Neural cell (in vitro differentiated cells): ENCODE data around the gene CDCP2. TPM values are rescaled to one million over a fixed set of nuclear protein-coding genes. Genes with fewer than 3 reads are reported as not detected.

Experiments
- H2AFZ ChIP-seq: fragments of 200-600, 300-800 bp; sonication (generic), shearing (Covaris generic); 2 replicates; pipeline ENCODE4 v1.6.0; 2014; ENCODE audit warnings: low read depth, mild to moderate bottlenecking, antibody characterized with exemption, low read length, moderate library complexity
- H3F3A ChIP-seq: fragments of 200-600 bp; shearing (Covaris generic); 2 replicates; pipeline ENCODE4 v1.6.1; 2016; ENCODE audit warnings: mild to moderate bottlenecking, moderate library complexity, mixed read lengths, antibody characterized with exemption, low read length; ENCODE audit not compliant: insufficient read depth, poor library complexity, severe bottlenecking
- H3K27ac ChIP-seq: fragments of 200-600, 300-800 bp; sonication (generic), shearing (Covaris generic); 2 replicates; pipeline ENCODE4 v1.5.1; 2014; ENCODE audit warnings: mild to moderate bottlenecking, low read length, moderate library complexity
- H3K27me3 ChIP-seq: fragments of 300-800, 200-600 bp; sonication (generic), shearing (Covaris generic); 2 replicates; pipeline ENCODE4 v1.6.0; 2014; ENCODE audit warnings: mild to moderate bottlenecking, low read depth, low read length, moderate library complexity; ENCODE audit not compliant: insufficient read depth
- H3K36me3 ChIP-seq: fragments of 300-800, 200-600 bp; sonication (generic), shearing (Covaris generic); 2 replicates; pipeline ENCODE4 v1.5.1; 2014; ENCODE audit warnings: mild to moderate bottlenecking, antibody characterized with exemption, low read length, moderate library complexity; ENCODE audit not compliant: insufficient read depth
- H3K4me2 ChIP-seq: fragments of 300-800, 200-600 bp; sonication (generic), shearing (Covaris generic); 2 replicates; pipeline ENCODE4 v1.6.0; 2014; ENCODE audit warnings: mild to moderate bottlenecking, low read length
- H3K4me3 ChIP-seq: fragments of 300-800, 200-600 bp; sonication (generic), shearing (Covaris generic); 2 replicates; pipeline ENCODE4 v1.5.1; 2014; ENCODE audit warnings: mild to moderate bottlenecking, low read length, moderate library complexity
- H3K79me2 ChIP-seq: fragments of 200-600 bp; shearing (Covaris generic); replicated peaks from 2 replicates; pipeline ENCODE4 v1.6.0; 2014; ENCODE audit warnings: mild to moderate bottlenecking, low read length, moderate library complexity; ENCODE audit not compliant: insufficient read depth
- H3K9ac ChIP-seq: fragments of 300-800, 200-600 bp; sonication (generic), shearing (Covaris generic); 2 replicates; pipeline ENCODE4 v1.6.1; 2016; ENCODE audit warnings: mild to moderate bottlenecking, low read length, mixed read lengths
- H3K9me2 ChIP-seq: fragments of 200-600 bp; shearing (Covaris generic); 2 replicates; pipeline ENCODE4 v1.6.1; 2016; ENCODE audit warnings: mild to moderate bottlenecking, low read length, mixed read lengths; ENCODE audit not compliant: insufficient read depth
- H3K9me3 ChIP-seq: fragments of 200-600, 300-800 bp; sonication (generic), shearing (Covaris generic); 2 replicates; pipeline ENCODE4 v1.6.1; 2016; ENCODE audit warnings: mild to moderate bottlenecking, mixed run types, low read length, moderate library complexity, mixed read lengths
- H4K20me1 ChIP-seq: fragments of 200-600 bp; shearing (Covaris generic); 2 replicates; pipeline ENCODE4 v1.6.1; 2016; ENCODE audit warnings: mild to moderate bottlenecking, mixed run types; ENCODE audit not compliant: insufficient read depth
- EP300 ChIP-seq: fragments of 450-650 bp; conservative IDR thresholded peaks from 2 replicates; pipeline ENCODE4 v1.6.1; 2014; ENCODE audit warnings: antibody characterized with exemption, mild to moderate bottlenecking, moderate library complexity; ENCODE audit not compliant: poor library complexity, severe bottlenecking
- EZH2 ChIP-seq: fragments of 200-600, 300-800 bp; shearing (Covaris generic), sonication (generic); IDR thresholded peaks from 2 replicates; pipeline ENCODE4 v1.6.1; 2014; ENCODE audit warnings: antibody characterized with exemption, low read length, borderline replicate concordance, mild to moderate bottlenecking; ENCODE audit not compliant: insufficient read depth, poor library complexity, severe bottlenecking
- MXI1 ChIP-seq: fragments of 450-650 bp; conservative IDR thresholded peaks from 2 replicates; pipeline ENCODE4 v1.6.1; 2014; ENCODE audit warnings: antibody characterized with exemption, mild to moderate bottlenecking; ENCODE audit not compliant: poor library complexity, severe bottlenecking
- POLR2AphosphoS5 ChIP-seq: IDR thresholded peaks from 2 replicates; pipeline ENCODE4 v1.6.1; 2012
- RAD21 ChIP-seq: fragments of 450-650 bp; conservative IDR thresholded peaks from 2 replicates; pipeline ENCODE4 v1.6.1; 2014; ENCODE audit warnings: antibody characterized with exemption, mild to moderate bottlenecking, moderate library complexity
- SMC3 ChIP-seq: fragments of 450-650 bp; conservative IDR thresholded peaks from 2 replicates; pipeline ENCODE4 v1.6.1; 2014; ENCODE audit warnings: antibody characterized with exemption, mild to moderate bottlenecking, moderate library complexity; ENCODE audit not compliant: poor library complexity
- TAF1 ChIP-seq: IDR thresholded peaks from 2 replicates; pipeline ENCODE4 v1.6.1; 2012; ENCODE audit warnings: low read depth
- polyA plus RNA-seq: library from polyadenylated mRNA; depleted of rRNA; stranded (reverse); fragments of >200 nt; gene quantifications from 2 replicates; pipeline ENCODE4 v1.2.3, GENCODE V29; 2014
- TF ChIP-seq, protein P1 (sequence below): IDR thresholded peaks from 2 replicates; pipeline ENCODE4 v1.6.1; 2012; ENCODE audit warnings: borderline replicate concordance
- TF ChIP-seq, protein P2 (sequence below): fragments of 450-650 bp; IDR thresholded peaks from 2 replicates; pipeline ENCODE4 v1.5.1; 2014; ENCODE audit warnings: antibody characterized with exemption, mild to moderate bottlenecking, moderate library complexity; ENCODE audit not compliant: poor library complexity, severe bottlenecking

The CDCP2 gene
- polyA plus RNA-seq, 1 donor from 2014 or later: not detected

DNA sequence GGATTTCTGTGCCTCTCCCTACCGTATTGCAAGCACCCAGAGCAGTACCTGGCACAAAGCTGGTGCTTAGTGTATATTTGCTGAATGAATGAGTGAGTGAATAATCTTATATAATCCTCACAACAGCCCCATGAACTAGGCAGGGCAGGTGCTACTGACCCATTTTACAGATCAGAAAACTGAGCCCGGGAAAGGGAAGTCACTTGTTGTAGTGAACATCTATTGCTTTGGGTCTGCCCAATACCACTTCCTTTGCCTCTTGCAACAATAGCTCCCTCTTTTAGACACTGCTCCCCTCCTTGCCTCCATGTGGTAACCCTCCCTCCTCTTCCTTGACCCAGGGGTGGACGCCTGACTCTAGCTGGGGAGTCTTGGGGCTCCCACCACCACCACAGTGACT is 3.1 kb downstream of the CDCP2 start:
- no peaks in the 10 kb centered on the region for H4K20me1 ChIP-seq
- H2AFZ ChIP-seq: no peak overlapping the region
- H3K36me3 ChIP-seq: no peaks in the 10 kb centered on the region
- no peak overlapping the region for H3K9ac ChIP-seq
- H3K27ac ChIP-seq: no peak overlapping the region
- H3K9me2 ChIP-seq: no peaks in the 10 kb centered on the region
- H3K27me3 ChIP-seq: no peaks in the 10 kb centered on the region
- no peaks in the 10 kb centered on the region for H3K79me2 ChIP-seq
- no peaks in the 10 kb centered on the region for H3F3A ChIP-seq
- no peak overlapping the region for H3K4me3 ChIP-seq
- H3K9me3 ChIP-seq: no peaks in the 10 kb centered on the region
- TF ChIP-seq, protein P1, sequence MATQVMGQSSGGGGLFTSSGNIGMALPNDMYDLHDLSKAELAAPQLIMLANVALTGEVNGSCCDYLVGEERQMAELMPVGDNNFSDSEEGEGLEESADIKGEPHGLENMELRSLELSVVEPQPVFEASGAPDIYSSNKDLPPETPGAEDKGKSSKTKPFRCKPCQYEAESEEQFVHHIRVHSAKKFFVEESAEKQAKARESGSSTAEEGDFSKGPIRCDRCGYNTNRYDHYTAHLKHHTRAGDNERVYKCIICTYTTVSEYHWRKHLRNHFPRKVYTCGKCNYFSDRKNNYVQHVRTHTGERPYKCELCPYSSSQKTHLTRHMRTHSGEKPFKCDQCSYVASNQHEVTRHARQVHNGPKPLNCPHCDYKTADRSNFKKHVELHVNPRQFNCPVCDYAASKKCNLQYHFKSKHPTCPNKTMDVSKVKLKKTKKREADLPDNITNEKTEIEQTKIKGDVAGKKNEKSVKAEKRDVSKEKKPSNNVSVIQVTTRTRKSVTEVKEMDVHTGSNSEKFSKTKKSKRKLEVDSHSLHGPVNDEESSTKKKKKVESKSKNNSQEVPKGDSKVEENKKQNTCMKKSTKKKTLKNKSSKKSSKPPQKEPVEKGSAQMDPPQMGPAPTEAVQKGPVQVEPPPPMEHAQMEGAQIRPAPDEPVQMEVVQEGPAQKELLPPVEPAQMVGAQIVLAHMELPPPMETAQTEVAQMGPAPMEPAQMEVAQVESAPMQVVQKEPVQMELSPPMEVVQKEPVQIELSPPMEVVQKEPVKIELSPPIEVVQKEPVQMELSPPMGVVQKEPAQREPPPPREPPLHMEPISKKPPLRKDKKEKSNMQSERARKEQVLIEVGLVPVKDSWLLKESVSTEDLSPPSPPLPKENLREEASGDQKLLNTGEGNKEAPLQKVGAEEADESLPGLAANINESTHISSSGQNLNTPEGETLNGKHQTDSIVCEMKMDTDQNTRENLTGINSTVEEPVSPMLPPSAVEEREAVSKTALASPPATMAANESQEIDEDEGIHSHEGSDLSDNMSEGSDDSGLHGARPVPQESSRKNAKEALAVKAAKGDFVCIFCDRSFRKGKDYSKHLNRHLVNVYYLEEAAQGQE: no peak
- TF ChIP-seq RAD21 (no peak), POLR2AphosphoS5 (no peak), TAF1 (no peak), MXI1 (no peak)
- H3K4me2 ChIP-seq: no peak overlapping the region

DNA sequence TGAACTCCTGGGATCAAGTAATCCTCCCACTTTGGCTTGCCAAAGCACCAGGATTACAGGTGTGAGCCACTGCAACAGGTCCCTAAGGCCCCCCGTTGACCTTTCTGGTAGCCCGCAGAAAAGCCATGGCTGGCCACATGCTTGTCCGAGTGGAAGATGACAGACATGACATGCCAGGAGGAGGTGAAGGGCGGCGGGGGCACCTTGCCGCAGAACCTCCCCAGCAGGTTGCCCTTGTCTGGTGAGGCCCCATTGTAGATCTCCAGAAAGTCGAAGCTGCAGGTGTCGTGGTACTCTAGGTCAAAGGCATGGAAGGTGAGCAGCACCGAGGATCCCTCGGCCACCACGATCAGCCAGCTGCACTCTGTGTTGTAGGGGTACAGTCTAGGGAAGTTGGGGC is 8.4 kb downstream of the CDCP2 start:
- Histone ChIP-seq H3K9me2 (no peaks in the 10 kb centered on the region), H3K4me2 (no peak overlapping the region), H3K27ac (no peak overlapping the region), H2AFZ (no peak overlapping the region), H3K27me3 (no peaks in the 10 kb centered on the region), H3K4me3 (no peak overlapping the region), H3K9me3 (no peaks in the 10 kb centered on the region), H3K36me3 (no peaks in the 10 kb centered on the region), H3K9ac (no peak overlapping the region), H3F3A (no peaks in the 10 kb centered on the region), H4K20me1 (no peaks in the 10 kb centered on the region), H3K79me2 (no peaks in the 10 kb centered on the region)
- TF ChIP-seq, protein P2, sequence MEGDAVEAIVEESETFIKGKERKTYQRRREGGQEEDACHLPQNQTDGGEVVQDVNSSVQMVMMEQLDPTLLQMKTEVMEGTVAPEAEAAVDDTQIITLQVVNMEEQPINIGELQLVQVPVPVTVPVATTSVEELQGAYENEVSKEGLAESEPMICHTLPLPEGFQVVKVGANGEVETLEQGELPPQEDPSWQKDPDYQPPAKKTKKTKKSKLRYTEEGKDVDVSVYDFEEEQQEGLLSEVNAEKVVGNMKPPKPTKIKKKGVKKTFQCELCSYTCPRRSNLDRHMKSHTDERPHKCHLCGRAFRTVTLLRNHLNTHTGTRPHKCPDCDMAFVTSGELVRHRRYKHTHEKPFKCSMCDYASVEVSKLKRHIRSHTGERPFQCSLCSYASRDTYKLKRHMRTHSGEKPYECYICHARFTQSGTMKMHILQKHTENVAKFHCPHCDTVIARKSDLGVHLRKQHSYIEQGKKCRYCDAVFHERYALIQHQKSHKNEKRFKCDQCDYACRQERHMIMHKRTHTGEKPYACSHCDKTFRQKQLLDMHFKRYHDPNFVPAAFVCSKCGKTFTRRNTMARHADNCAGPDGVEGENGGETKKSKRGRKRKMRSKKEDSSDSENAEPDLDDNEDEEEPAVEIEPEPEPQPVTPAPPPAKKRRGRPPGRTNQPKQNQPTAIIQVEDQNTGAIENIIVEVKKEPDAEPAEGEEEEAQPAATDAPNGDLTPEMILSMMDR: no peak
- no peak for TF ChIP-seq EP300

DNA sequence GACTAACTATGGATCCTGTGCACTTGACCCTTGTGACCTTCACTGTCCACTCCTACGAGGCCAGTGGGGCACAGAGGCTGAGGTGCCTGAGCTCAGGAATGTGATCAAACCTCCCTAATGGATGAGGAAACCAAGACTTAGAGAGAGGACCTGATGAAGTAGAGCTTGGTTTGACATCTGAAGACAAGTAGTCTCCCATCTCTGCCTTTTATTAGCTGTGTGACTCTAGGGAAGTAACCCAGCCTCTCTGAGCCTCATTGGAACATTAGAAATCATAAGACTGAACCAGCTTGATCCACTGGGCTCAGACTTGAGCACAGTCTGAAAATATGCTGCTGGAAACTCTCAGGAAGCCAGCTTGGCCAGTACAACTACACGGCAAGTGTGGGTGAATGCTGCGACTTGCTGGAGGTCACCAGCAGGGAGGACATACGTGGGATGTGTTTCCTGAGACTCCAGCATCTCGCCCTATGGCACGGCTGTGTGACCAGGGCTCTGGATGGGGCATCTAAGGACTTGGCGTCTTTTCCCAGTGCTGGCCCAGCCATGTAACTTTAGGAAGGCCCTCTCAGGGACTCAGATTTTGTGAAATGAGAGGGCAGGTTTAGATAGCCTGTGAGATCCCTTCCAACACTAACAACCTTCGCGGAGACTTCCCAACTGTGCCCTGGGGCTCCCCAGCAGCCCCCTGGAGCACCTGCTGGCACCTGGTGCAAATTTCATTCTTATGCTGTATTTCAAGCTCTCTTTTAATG is 10.5 kb downstream of the CDCP2 start:
- H3K27me3 ChIP-seq: no peaks in the 10 kb centered on the region

More for the DNA sequence above, 10.5 kb downstream of the CDCP2 start:
- no peaks in the 10 kb centered on the region for H3K9me3 ChIP-seq
- no peaks in the 10 kb centered on the region for H4K20me1 ChIP-seq
- no peak overlapping the region for H3K4me3 ChIP-seq
- no peaks in the 10 kb centered on the region for H3K36me3 ChIP-seq
- H3K9ac ChIP-seq: no peak overlapping the region
- no peak overlapping the region for H3K27ac ChIP-seq
- no peak overlapping the region for H3K4me2 ChIP-seq
- TF ChIP-seq POLR2AphosphoS5 (no peak), MXI1 (no peak), TAF1 (no peak), EZH2 (no peak), EP300 (no peak), SMC3 (no peak)
- TF ChIP-seq, protein P1: no peak
- TF ChIP-seq, protein P2: no peak
- H2AFZ ChIP-seq: no peak overlapping the region
- H3K79me2 ChIP-seq: no peaks in the 10 kb centered on the region
- no peaks in the 10 kb centered on the region for H3F3A ChIP-seq
- no peaks in the 10 kb centered on the region for H3K9me2 ChIP-seq
